ENCODE data around the gene MAP7. TPM values are rescaled to one million over a fixed set of nuclear protein-coding genes. Genes with fewer than 3 reads are reported as not detected.
"Not testable (repeated sequence)": the region's sequence is repeated elsewhere in the genome, so short reads cannot be mapped to it uniquely, and the experiment has no call there.

Gene MAP7
- total RNA-seq, 2 experiments from 2014 or later = 0.94 to 1.1 TPM

- ChIA-PET CTCF (no interaction called here), POLR2A (no interaction called here)
Measured at GRCh38 chr6:136511926-136512325, 38.3 kb downstream of the MAP7 start.

GRCh38 chr6:136511397-136511796, 38.8 kb downstream of the MAP7 start:
- POLR2A ChIA-PET = no interaction called here
- CTCF ChIA-PET = no interaction called here

- POLR2A ChIA-PET = no interaction called here
Measured at GRCh38 chr6:136510782-136511181, 39.4 kb downstream of the MAP7 start.

GRCh38 chr6:136510299-136510698, 39.9 kb downstream of the MAP7 start:
- CTCF ChIA-PET = no interaction called here
- POLR2A ChIA-PET = interaction anchor here (0.5 kb wide), 1 partner anchor 292 kb away, joined by 4 read pairs; no protein-coding TSS in a partner anchor

More at GRCh38 chr6:136510782-136511181, 39.4 kb downstream of the MAP7 start:
- CTCF ChIA-PET = no interaction called here

GRCh38 chr6:136508725-136509392, 41.4 kb downstream of the MAP7 start:
- ChIA-PET CTCF (no interaction called here), POLR2A (no interaction called here)

GRCh38 chr6:136506124-136506799, 44.0 kb downstream of the MAP7 start:
- POLR2A ChIA-PET = no interaction called here
- CTCF ChIA-PET = no interaction called here

- ChIA-PET CTCF (no interaction called here), POLR2A (no interaction called here)
Measured at GRCh38 chr6:136503303-136504029, 46.8 kb downstream of the MAP7 start.

GRCh38 chr6:136502786-136503185, 47.4 kb downstream of the MAP7 start:
- POLR2A ChIA-PET = no interaction called here
- CTCF ChIA-PET = no interaction called here

- POLR2A ChIA-PET = no interaction called here
- CTCF ChIA-PET = interaction anchor here (0.6 kb wide), 1 partner anchor 1129 kb away, joined by 3 read pairs; no protein-coding TSS in a partner anchor
Measured at GRCh38 chr6:136501514-136501913, 48.7 kb downstream of the MAP7 start.

GRCh38 chr6:136501096-136501495, 49.1 kb downstream of the MAP7 start:
- CTCF ChIA-PET = interaction anchor here (0.6 kb wide), 1 partner anchor 1129 kb away, joined by 3 read pairs; no protein-coding TSS in a partner anchor
- POLR2A ChIA-PET = no interaction called here

GRCh38 chr6:136500414-136500813, 49.8 kb downstream of the MAP7 start:
- ChIA-PET POLR2A (no interaction called here), CTCF (no interaction called here)

- ChIA-PET CTCF (no interaction called here), POLR2A (no interaction called here)
Measured at GRCh38 chr6:136499370-136499769, 50.9 kb downstream of the MAP7 start.

GRCh38 chr6:136496449-136496848, 53.8 kb downstream of the MAP7 start:
- POLR2A ChIA-PET = not testable (repeated sequence)
- CTCF ChIA-PET = interaction anchor here (0.6 kb wide), 1 partner anchor 297 kb away, joined by 4 read pairs; no protein-coding TSS in a partner anchor

- POLR2A ChIA-PET = no interaction called here
- CTCF ChIA-PET = no interaction called here
Measured at GRCh38 chr6:136494710-136495109, 55.5 kb downstream of the MAP7 start.

- POLR2A ChIA-PET = no interaction called here
- CTCF ChIA-PET = no interaction called here
Measured at GRCh38 chr6:136494059-136494458, 56.2 kb downstream of the MAP7 start.

- CTCF ChIA-PET = no interaction called here
- POLR2A ChIA-PET = no interaction called here
Measured at GRCh38 chr6:136492409-136492808, 57.8 kb downstream of the MAP7 start.

- POLR2A ChIA-PET = no interaction called here
- CTCF ChIA-PET = no interaction called here
Measured at GRCh38 chr6:136491754-136492153, 58.5 kb downstream of the MAP7 start.

GRCh38 chr6:136491251-136491650, 59.0 kb downstream of the MAP7 start:
- ChIA-PET CTCF (no interaction called here), POLR2A (no interaction called here)

- POLR2A ChIA-PET = not testable (repeated sequence)
- CTCF ChIA-PET = interaction anchor here (0.7 kb wide), 1 partner anchor 768 kb away, joined by 4 read pairs; no protein-coding TSS in a partner anchor
Measured at GRCh38 chr6:136489689-136490033, 60.6 kb downstream of the MAP7 start.

GRCh38 chr6:136487759-136488425, 62.3 kb downstream of the MAP7 start:
- CTCF ChIA-PET = no interaction called here

GRCh38 chr6:136486357-136486756, 63.9 kb downstream of the MAP7 start:
- ChIA-PET CTCF (no interaction called here), POLR2A (no interaction called here)

More at GRCh38 chr6:136487759-136488425, 62.3 kb downstream of the MAP7 start:
- POLR2A ChIA-PET = no interaction called here

Data from activated CD8-positive, alpha-beta memory T cell treated with anti-CD3 and anti-CD28 coated beads for 36 hours (primary cell).